T-helper 17 cell (primary cell): Measurements from ENCODE around the gene SCGB2A2. TPM values are rescaled to one million over a fixed set of nuclear protein-coding genes. Genes with fewer than 3 reads are reported as not detected.

Experiments
- ATAC-seq: fragments of 150-1000 bp; cut with Tn5 transposase; 2 replicates; pipeline ENCODE4 v1.10.0; 2021; ENCODE audit warnings: mild to moderate bottlenecking, moderate library complexity
- DNase-seq, 3 donors: peaks; one replicate each; pipeline versions ENCODE4 v3.0.0 to v3.0.0-alpha.2; 2020 to 2021
- H3K9me3 ChIP-seq: one replicate; pipeline ENCODE4 v1.7.0; 2013; ENCODE audit warnings: low read length, mild to moderate bottlenecking; ENCODE audit not compliant: control insufficient read depth, poor library complexity, severe bottlenecking
- H3K27ac Mint-ChIP-seq: one replicate; pipeline ENCODE4 v1.8.0; 2022; ENCODE audit warnings: mild to moderate bottlenecking, moderate library complexity, mixed read lengths
- H3K27me3 Mint-ChIP-seq: one replicate; pipeline ENCODE4 v1.8.0; 2022; ENCODE audit warnings: mixed read lengths
- H3K36me3 Mint-ChIP-seq: one replicate; pipeline ENCODE4 v1.8.0; 2022; ENCODE audit warnings: low read depth, mixed read lengths
- H3K4me1 Mint-ChIP-seq: one replicate; pipeline ENCODE4 v1.8.0; 2022; ENCODE audit warnings: mild to moderate bottlenecking, mixed read lengths
- H3K4me3 Mint-ChIP-seq: one replicate; pipeline ENCODE4 v1.8.0; 2022; ENCODE audit warnings: mild to moderate bottlenecking, moderate library complexity, mixed read lengths
- total RNA-seq, 4 donors: library from RNA in 2 of 4; stranded (reverse) in 2 of 4; gene quantifications; one replicate each; pipeline ENCODE4 v1.2.3 and lab custom pipeline; 2022 to 2026

SCGB2A2 gene
- total RNA-seq, 2 donors from 2014 or later: not detected

- Mint-ChIP-seq H3K27ac (no peak overlapping the region), H3K4me3 (no peak overlapping the region), H3K4me1 (no peaks in the 10 kb centered on the region), H3K27me3 (peaks cover 48% of the 10 kb centered on the region), H3K36me3 (peaks cover 4% of the 10 kb centered on the region)
- DNase-seq: no peak
- H3K9me3 ChIP-seq: no peaks in the 10 kb centered on the region
- ATAC-seq: no peak
These were observed 52.6 kb downstream of the SCGB2A2 start for GRCh38 chr11:62322524-62322923.

Other genes with a start within 250 kb of the SCGB2A2 start
- 10 to 100 TPM; 15.9 to 22.3 TPM for gene INCENP, start 146.1 kb upstream of the SCGB2A2 start, total RNA-seq
- gene SCGB1D1, start 79.9 kb upstream of the SCGB2A2 start, total RNA-seq: not detected
- gene SCGB2A1, start 61.5 kb upstream of the SCGB2A2 start, total RNA-seq: not detected
- gene SCGB1D2, start 27.9 kb upstream of the SCGB2A2 start, total RNA-seq: not detected
- gene SCGB1D4, start 28.9 kb downstream of the SCGB2A2 start, total RNA-seq: not detected
- gene ASRGL1, start 67.3 kb downstream of the SCGB2A2 start, total RNA-seq: under 1 TPM; 0.75 to 0.89 TPM
- gene SCGB1A1, start 148.9 kb downstream of the SCGB2A2 start, total RNA-seq: not detected